WTC11 (cell line): ENCODE measurements around the gene HVCN1.

Source experiments
- CBFB ChIP-seq: sonication (generic); formaldehyde crosslinking; IDR thresholded peaks from 2 replicates; pipeline ENCODE4 v1.8.1; 2022; ENCODE audit warnings: mild to moderate bottlenecking, low read depth, missing genetic modification reagents
- CTCF ChIP-seq: fragments of 200-600 bp; IDR thresholded peaks from 2 replicates; pipeline ENCODE4 v1.8.0; 2022; ENCODE audit warnings: antibody characterized with exemption
- KAT7 ChIP-seq: sonication (generic); formaldehyde crosslinking; IDR thresholded peaks from 2 replicates; pipeline ENCODE4 v1.8.1; 2023; ENCODE audit warnings: missing genetic modification reagents, mild to moderate bottlenecking, borderline replicate concordance
- SP1 ChIP-seq: sonication (generic); formaldehyde crosslinking; conservative IDR thresholded peaks from 2 replicates; pipeline ENCODE4 v1.8.1; 2022; ENCODE audit warnings: missing genetic modification reagents
- TF ChIP-seq, protein P1 (sequence below): fragments of 250-450 bp; sonication (Bioruptor Pico); IDR thresholded peaks from 2 replicates; pipeline ENCODE4 v1.8.0; 2021; ENCODE audit warnings: mild to moderate bottlenecking
- TF ChIP-seq, protein P2 (sequence below): sonication (generic); formaldehyde crosslinking; IDR thresholded peaks from 2 replicates; pipeline ENCODE4 v1.8.1; 2023; ENCODE audit warnings: mild to moderate bottlenecking, missing genetic modification reagents

DNA sequence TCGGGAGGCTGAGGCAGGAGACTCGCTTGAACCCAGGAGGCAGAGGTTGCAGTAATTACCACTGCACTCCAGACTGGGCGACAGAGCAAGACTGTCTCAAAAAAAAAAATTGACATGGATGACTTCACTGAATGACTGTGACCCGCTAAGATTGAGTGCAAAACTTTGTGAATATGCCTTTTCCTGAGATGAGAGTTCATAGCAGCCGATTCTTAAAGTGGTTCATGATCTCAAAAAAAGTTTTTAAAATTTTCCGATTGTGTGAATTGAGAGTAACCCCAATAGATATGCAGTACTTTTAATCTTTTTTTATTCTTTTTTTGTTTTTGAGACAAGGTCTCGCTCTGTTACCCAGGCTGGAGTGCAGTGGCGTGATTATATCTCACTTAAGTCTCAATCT lies 73.7 kb downstream of the HVCN1 start:
- TF ChIP-seq CBFB (CRISPR knock-in tag) (no peak), CTCF (no peak), SP1 (no peak), KAT7 (CRISPR knock-in tag) (no peak)
- TF ChIP-seq, protein P1, sequence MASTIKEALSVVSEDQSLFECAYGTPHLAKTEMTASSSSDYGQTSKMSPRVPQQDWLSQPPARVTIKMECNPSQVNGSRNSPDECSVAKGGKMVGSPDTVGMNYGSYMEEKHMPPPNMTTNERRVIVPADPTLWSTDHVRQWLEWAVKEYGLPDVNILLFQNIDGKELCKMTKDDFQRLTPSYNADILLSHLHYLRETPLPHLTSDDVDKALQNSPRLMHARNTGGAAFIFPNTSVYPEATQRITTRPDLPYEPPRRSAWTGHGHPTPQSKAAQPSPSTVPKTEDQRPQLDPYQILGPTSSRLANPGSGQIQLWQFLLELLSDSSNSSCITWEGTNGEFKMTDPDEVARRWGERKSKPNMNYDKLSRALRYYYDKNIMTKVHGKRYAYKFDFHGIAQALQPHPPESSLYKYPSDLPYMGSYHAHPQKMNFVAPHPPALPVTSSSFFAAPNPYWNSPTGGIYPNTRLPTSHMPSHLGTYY (CRISPR knock-in tag): no peak
- TF ChIP-seq, protein P2, sequence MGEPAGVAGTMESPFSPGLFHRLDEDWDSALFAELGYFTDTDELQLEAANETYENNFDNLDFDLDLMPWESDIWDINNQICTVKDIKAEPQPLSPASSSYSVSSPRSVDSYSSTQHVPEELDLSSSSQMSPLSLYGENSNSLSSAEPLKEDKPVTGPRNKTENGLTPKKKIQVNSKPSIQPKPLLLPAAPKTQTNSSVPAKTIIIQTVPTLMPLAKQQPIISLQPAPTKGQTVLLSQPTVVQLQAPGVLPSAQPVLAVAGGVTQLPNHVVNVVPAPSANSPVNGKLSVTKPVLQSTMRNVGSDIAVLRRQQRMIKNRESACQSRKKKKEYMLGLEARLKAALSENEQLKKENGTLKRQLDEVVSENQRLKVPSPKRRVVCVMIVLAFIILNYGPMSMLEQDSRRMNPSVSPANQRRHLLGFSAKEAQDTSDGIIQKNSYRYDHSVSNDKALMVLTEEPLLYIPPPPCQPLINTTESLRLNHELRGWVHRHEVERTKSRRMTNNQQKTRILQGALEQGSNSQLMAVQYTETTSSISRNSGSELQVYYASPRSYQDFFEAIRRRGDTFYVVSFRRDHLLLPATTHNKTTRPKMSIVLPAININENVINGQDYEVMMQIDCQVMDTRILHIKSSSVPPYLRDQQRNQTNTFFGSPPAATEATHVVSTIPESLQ (CRISPR knock-in tag): no peak
